SK-N-SH (cell line): ENCODE measurements around the gene CLEC20A.

ENCODE experiments used
- EP300 ChIP-seq, 2 experiments: IDR thresholded peaks; 2 replicates each; pipeline versions ENCODE4 v1.4.0 to v1.6.1; 2012; ENCODE audit warnings: borderline replicate concordance in 1 of 2, low read depth in 1 of 2, low read length in 1 of 2
- EZH2phosphoT487 ChIP-seq: fragments of 200-600 bp; sonication (generic); IDR thresholded peaks from 2 replicates; pipeline ENCODE4 v1.6.1; 2017; ENCODE audit warnings: low read depth, mixed run types, mild to moderate bottlenecking, antibody characterized with exemption, moderate library complexity, borderline replicate concordance
- JUND ChIP-seq: IDR thresholded peaks from 2 replicates; pipeline ENCODE4 v1.4.0; 2012
- POLR2AphosphoS5 ChIP-seq: IDR thresholded peaks from 2 replicates; pipeline ENCODE4 v1.6.1; 2012; ENCODE audit warnings: low read depth, low read length
- SMC3 ChIP-seq: IDR thresholded peaks from 2 replicates; pipeline ENCODE4 v1.6.1; 2012; ENCODE audit warnings: low read depth, low read length, improper control_type of control experiment
- TAF1 ChIP-seq: IDR thresholded peaks from 2 replicates; pipeline ENCODE4 v1.6.1; 2012; ENCODE audit warnings: low read depth, mild to moderate bottlenecking, low read length, moderate library complexity, borderline replicate concordance
- TF ChIP-seq, protein P1 (sequence below): fragments of 150-350 bp; IDR thresholded peaks from 2 replicates; pipeline ENCODE4 v1.6.1; 2017; ENCODE audit warnings: antibody characterized with exemption, low read length, low read depth, borderline replicate concordance
- TF ChIP-seq, protein P2 (sequence below): fragments of 150-350 bp; IDR thresholded peaks from 2 replicates; pipeline ENCODE4 v1.6.1; 2016; ENCODE audit warnings: mild to moderate bottlenecking, low read depth, low read length
- TF ChIP-seq, protein P3 (sequence below): fragments of 200-600 bp; sonication (generic); IDR thresholded peaks from 2 replicates; pipeline ENCODE4 v1.6.1; 2017; ENCODE audit warnings: antibody characterized with exemption, mild to moderate bottlenecking, moderate library complexity
- TF ChIP-seq, protein P4 (sequence below): IDR thresholded peaks from 2 replicates; pipeline ENCODE4 v1.4.0; 2012; ENCODE audit warnings: low read depth
- TF ChIP-seq, protein P5 (sequence below): IDR thresholded peaks from 2 replicates; pipeline ENCODE4 v1.6.1; 2012; ENCODE audit warnings: mild to moderate bottlenecking, low read depth, low read length, moderate library complexity
- TF ChIP-seq, protein P6 (sequence below): IDR thresholded peaks from 2 replicates; pipeline ENCODE4 v1.4.0; 2012; ENCODE audit warnings: low read depth, borderline replicate concordance

DNA sequence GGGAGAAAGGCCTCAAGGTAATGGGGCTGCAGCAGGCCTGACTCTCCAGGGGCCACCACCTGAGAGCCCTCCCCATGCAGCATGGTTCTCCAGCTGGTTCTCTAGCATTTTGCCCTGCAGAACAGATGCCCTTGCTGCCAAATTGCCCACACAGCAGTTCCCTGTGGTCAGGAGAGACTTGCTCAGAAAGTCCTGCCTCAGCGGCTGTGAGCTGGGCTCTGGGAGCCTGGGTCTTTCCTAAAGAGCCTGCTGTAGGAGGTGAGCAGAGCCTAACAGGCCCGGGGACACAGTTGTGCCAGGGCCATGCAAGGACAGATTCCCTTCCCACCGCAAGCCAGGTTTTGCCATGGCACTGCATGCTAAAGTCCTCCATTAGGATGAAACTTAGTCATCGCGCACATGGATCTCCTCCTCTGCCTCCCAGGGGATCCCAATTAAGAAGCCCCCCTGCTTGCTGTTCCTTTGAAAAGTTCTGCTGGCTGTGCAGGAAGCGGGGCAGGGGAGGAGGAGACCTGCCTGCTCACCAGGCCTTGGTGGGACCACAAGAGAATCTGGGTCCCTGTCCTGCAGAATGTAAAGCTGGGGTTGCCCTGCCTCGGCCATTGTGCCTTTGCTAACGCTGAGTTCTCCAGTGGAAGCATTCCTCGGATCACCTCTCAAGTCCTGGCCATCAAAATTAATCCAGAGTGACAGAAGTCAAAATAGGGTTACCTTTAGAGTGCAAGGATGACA, 37.5 kb upstream of the CLEC20A start:
- TF ChIP-seq POLR2AphosphoS5, result no peak
- no peak for TF ChIP-seq EZH2phosphoT487
- no peak for TF ChIP-seq TAF1
- TF ChIP-seq, protein P1, sequence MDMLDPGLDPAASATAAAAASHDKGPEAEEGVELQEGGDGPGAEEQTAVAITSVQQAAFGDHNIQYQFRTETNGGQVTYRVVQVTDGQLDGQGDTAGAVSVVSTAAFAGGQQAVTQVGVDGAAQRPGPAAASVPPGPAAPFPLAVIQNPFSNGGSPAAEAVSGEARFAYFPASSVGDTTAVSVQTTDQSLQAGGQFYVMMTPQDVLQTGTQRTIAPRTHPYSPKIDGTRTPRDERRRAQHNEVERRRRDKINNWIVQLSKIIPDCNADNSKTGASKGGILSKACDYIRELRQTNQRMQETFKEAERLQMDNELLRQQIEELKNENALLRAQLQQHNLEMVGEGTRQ, result no peak
- TF ChIP-seq, protein P2, sequence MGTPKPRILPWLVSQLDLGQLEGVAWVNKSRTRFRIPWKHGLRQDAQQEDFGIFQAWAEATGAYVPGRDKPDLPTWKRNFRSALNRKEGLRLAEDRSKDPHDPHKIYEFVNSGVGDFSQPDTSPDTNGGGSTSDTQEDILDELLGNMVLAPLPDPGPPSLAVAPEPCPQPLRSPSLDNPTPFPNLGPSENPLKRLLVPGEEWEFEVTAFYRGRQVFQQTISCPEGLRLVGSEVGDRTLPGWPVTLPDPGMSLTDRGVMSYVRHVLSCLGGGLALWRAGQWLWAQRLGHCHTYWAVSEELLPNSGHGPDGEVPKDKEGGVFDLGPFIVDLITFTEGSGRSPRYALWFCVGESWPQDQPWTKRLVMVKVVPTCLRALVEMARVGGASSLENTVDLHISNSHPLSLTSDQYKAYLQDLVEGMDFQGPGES, result no peak
- TF ChIP-seq EP300 (IDR thresholded peaks at IDR 0.05; ENCODE audit: borderline replicate concordance in 1 of 2, low read depth in 1 of 2, low read length in 1 of 2), result no peak
- TF ChIP-seq, protein P3, sequence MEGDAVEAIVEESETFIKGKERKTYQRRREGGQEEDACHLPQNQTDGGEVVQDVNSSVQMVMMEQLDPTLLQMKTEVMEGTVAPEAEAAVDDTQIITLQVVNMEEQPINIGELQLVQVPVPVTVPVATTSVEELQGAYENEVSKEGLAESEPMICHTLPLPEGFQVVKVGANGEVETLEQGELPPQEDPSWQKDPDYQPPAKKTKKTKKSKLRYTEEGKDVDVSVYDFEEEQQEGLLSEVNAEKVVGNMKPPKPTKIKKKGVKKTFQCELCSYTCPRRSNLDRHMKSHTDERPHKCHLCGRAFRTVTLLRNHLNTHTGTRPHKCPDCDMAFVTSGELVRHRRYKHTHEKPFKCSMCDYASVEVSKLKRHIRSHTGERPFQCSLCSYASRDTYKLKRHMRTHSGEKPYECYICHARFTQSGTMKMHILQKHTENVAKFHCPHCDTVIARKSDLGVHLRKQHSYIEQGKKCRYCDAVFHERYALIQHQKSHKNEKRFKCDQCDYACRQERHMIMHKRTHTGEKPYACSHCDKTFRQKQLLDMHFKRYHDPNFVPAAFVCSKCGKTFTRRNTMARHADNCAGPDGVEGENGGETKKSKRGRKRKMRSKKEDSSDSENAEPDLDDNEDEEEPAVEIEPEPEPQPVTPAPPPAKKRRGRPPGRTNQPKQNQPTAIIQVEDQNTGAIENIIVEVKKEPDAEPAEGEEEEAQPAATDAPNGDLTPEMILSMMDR, result no peak
- TF ChIP-seq, protein P4, sequence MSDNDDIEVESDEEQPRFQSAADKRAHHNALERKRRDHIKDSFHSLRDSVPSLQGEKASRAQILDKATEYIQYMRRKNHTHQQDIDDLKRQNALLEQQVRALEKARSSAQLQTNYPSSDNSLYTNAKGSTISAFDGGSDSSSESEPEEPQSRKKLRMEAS, result no peak
- TF ChIP-seq, protein P5, sequence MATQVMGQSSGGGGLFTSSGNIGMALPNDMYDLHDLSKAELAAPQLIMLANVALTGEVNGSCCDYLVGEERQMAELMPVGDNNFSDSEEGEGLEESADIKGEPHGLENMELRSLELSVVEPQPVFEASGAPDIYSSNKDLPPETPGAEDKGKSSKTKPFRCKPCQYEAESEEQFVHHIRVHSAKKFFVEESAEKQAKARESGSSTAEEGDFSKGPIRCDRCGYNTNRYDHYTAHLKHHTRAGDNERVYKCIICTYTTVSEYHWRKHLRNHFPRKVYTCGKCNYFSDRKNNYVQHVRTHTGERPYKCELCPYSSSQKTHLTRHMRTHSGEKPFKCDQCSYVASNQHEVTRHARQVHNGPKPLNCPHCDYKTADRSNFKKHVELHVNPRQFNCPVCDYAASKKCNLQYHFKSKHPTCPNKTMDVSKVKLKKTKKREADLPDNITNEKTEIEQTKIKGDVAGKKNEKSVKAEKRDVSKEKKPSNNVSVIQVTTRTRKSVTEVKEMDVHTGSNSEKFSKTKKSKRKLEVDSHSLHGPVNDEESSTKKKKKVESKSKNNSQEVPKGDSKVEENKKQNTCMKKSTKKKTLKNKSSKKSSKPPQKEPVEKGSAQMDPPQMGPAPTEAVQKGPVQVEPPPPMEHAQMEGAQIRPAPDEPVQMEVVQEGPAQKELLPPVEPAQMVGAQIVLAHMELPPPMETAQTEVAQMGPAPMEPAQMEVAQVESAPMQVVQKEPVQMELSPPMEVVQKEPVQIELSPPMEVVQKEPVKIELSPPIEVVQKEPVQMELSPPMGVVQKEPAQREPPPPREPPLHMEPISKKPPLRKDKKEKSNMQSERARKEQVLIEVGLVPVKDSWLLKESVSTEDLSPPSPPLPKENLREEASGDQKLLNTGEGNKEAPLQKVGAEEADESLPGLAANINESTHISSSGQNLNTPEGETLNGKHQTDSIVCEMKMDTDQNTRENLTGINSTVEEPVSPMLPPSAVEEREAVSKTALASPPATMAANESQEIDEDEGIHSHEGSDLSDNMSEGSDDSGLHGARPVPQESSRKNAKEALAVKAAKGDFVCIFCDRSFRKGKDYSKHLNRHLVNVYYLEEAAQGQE, result no peak
- no peak for TF ChIP-seq JUND
- TF ChIP-seq, protein P6, sequence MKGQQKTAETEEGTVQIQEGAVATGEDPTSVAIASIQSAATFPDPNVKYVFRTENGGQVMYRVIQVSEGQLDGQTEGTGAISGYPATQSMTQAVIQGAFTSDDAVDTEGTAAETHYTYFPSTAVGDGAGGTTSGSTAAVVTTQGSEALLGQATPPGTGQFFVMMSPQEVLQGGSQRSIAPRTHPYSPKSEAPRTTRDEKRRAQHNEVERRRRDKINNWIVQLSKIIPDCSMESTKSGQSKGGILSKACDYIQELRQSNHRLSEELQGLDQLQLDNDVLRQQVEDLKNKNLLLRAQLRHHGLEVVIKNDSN, result no peak
- no peak for TF ChIP-seq SMC3
